H9 (cell line): ENCODE data around the gene TSPAN17. TPM values are rescaled to one million over a fixed set of nuclear protein-coding genes. Genes with fewer than 3 reads are reported as not detected.

Experiments used
- DNase-seq: peaks from one replicate; pipeline ENCODE4 v3.0.0-alpha.2; 2017
- H2AFZ ChIP-seq: one replicate; pipeline ENCODE4 v1.6.1; 2013; ENCODE audit warnings: mild to moderate bottlenecking, low read length, control low read depth, moderate library complexity
- H2AK5ac ChIP-seq: 2 replicates; pipeline ENCODE4 v1.6.1; 2013; ENCODE audit warnings: low read length, control low read depth, mixed read lengths; ENCODE audit not compliant: insufficient read length
- H2BK120ac ChIP-seq: one replicate; pipeline ENCODE4 v1.6.1; 2013; ENCODE audit warnings: low read depth, mild to moderate bottlenecking, low read length, control low read depth, inconsistent platforms; ENCODE audit not compliant: poor library complexity, severe bottlenecking
- H2BK12ac ChIP-seq: 2 replicates; pipeline ENCODE4 v1.6.1; 2013; ENCODE audit warnings: low read length, control low read depth, mixed read lengths, low read depth; ENCODE audit not compliant: insufficient read length
- H2BK15ac ChIP-seq: 2 replicates; pipeline ENCODE4 v1.6.1; 2013; ENCODE audit warnings: low read depth, low read length, control low read depth
- H2BK20ac ChIP-seq: one replicate; pipeline ENCODE4 v1.6.1; 2013; ENCODE audit warnings: low read depth, mild to moderate bottlenecking, low read length, control low read depth, inconsistent platforms; ENCODE audit not compliant: poor library complexity, severe bottlenecking
- H2BK5ac ChIP-seq: 2 replicates; pipeline ENCODE4 v1.6.1; 2013; ENCODE audit warnings: low read length, control low read depth, mixed read lengths; ENCODE audit not compliant: insufficient read length
- H3K14ac ChIP-seq: 2 replicates; pipeline ENCODE4 v1.6.1; 2013; ENCODE audit warnings: low read length, control low read depth; ENCODE audit not compliant: insufficient read depth
- H3K18ac ChIP-seq: 2 replicates; pipeline ENCODE4 v1.6.1; 2013; ENCODE audit warnings: low read depth, mild to moderate bottlenecking, mixed read lengths, low read length, control low read depth; ENCODE audit not compliant: insufficient read length
- H3K23ac ChIP-seq: 2 replicates; pipeline ENCODE4 v1.6.1; 2013; ENCODE audit warnings: low read length, control low read depth, mixed read lengths, low read depth; ENCODE audit not compliant: insufficient read length
- H3K23me2 ChIP-seq: 2 replicates; pipeline ENCODE4 v1.6.1; 2013; ENCODE audit warnings: low read depth, mild to moderate bottlenecking, mixed read lengths, low read length, control low read depth; ENCODE audit not compliant: insufficient read length, poor library complexity, severe bottlenecking
- H3K27ac ChIP-seq: 2 replicates; pipeline ENCODE4 v1.5.1; 2013; ENCODE audit warnings: low read length, control low read depth, mixed read lengths, low read depth; ENCODE audit not compliant: insufficient read length
- H3K27me3 ChIP-seq: 2 replicates; pipeline ENCODE4 v1.6.1; 2013; ENCODE audit warnings: low read length, control low read depth, inconsistent platforms; ENCODE audit not compliant: insufficient read depth
- H3K4ac ChIP-seq: 2 replicates; pipeline ENCODE4 v1.6.1; 2013; ENCODE audit warnings: low read depth, mild to moderate bottlenecking, control low read depth, inconsistent platforms, low read length, moderate library complexity
- H3K4me1 ChIP-seq: 2 replicates; pipeline ENCODE4 v1.6.1; 2013; ENCODE audit warnings: low read length, control low read depth, inconsistent platforms; ENCODE audit not compliant: insufficient read depth
- H3K4me2 ChIP-seq: 2 replicates; pipeline ENCODE4 v1.6.1; 2013; ENCODE audit warnings: low read length, control low read depth, mixed read lengths; ENCODE audit not compliant: insufficient read length, insufficient read depth
- H3K56ac ChIP-seq: 2 replicates; pipeline ENCODE4 v1.6.1; 2013; ENCODE audit warnings: low read depth, mild to moderate bottlenecking, mixed read lengths, low read length, control low read depth; ENCODE audit not compliant: insufficient read length
- H3K79me1 ChIP-seq: 2 replicates; pipeline ENCODE4 v1.6.1; 2013; ENCODE audit warnings: low read depth, mild to moderate bottlenecking, moderate library complexity, low read length, control low read depth, inconsistent platforms; ENCODE audit not compliant: insufficient read depth, poor library complexity, severe bottlenecking
- H3K79me2 ChIP-seq: 2 replicates; pipeline ENCODE4 v1.6.1; 2013; ENCODE audit warnings: low read length, control low read depth, inconsistent platforms; ENCODE audit not compliant: insufficient read depth
- H3K9ac ChIP-seq: 2 replicates; pipeline ENCODE4 v1.6.1; 2013; ENCODE audit warnings: low read length, control low read depth, mixed read lengths; ENCODE audit not compliant: insufficient read length; ENCODE audit errors: extremely low read depth
- H3K9me3 ChIP-seq: one replicate; pipeline ENCODE4 v1.6.1; 2013; ENCODE audit warnings: low read depth, low read length, inconsistent platforms; ENCODE audit not compliant: control insufficient read depth
- H3T11ph ChIP-seq: one replicate; pipeline ENCODE4 v1.6.1; 2013; ENCODE audit warnings: mild to moderate bottlenecking, low read length, control low read depth, inconsistent platforms
- H4K20me1 ChIP-seq: one replicate; pipeline ENCODE4 v1.6.1; 2013; ENCODE audit not compliant: control insufficient read depth, insufficient read length, insufficient read depth
- H4K5ac ChIP-seq: 2 replicates; pipeline ENCODE4 v1.6.1; 2013; ENCODE audit warnings: low read depth, mild to moderate bottlenecking, mixed read lengths, low read length, control low read depth; ENCODE audit not compliant: insufficient read length
- H4K8ac ChIP-seq: replicated peaks from 2 replicates; pipeline ENCODE4 v1.6.1; 2013; ENCODE audit warnings: low read length, control low read depth, mixed read lengths, low read depth; ENCODE audit not compliant: insufficient read length
- H4K91ac ChIP-seq: 2 replicates; pipeline ENCODE4 v1.6.1; 2013; ENCODE audit warnings: low read depth, mild to moderate bottlenecking, moderate library complexity, mixed read lengths, low read length, control low read depth; ENCODE audit not compliant: insufficient read length
- H3K27ac Mint-ChIP-seq, 3 experiments: 2 replicates in 2 of 3; 3 replicates in 1 of 3; pipeline ENCODE4 v1.8.0; 2020 to 2021; ENCODE audit warnings: mixed read lengths in 3 of 3, mild to moderate bottlenecking in 1 of 3, moderate library complexity in 1 of 3
- H3K27me3 Mint-ChIP-seq: 2 replicates; pipeline ENCODE4 v1.8.0; 2021; ENCODE audit warnings: low read depth, mild to moderate bottlenecking, moderate library complexity, mixed read lengths
- H3K36me3 Mint-ChIP-seq, 3 experiments: 2 replicates in 2 of 3; 3 replicates in 1 of 3; pipeline ENCODE4 v1.8.0; 2020 to 2021; ENCODE audit warnings: low read depth in 3 of 3, mixed read lengths in 3 of 3; ENCODE audit not compliant: insufficient read depth in 1 of 3
- H3K4me1 Mint-ChIP-seq, 2 experiments: 2 replicates each; pipeline ENCODE4 v1.8.0; 2020; ENCODE audit warnings: mixed read lengths in 2 of 2
- H3K4me3 Mint-ChIP-seq, 2 experiments: 2 replicates in 1 of 2; 3 replicates in 1 of 2; pipeline ENCODE4 v1.8.0; 2020 to 2021; ENCODE audit warnings: mild to moderate bottlenecking in 2 of 2, mixed read lengths in 2 of 2, moderate library complexity in 1 of 2
- H3K9me3 Mint-ChIP-seq, 2 experiments: 2 replicates in 1 of 2; 3 replicates in 1 of 2; pipeline ENCODE4 v1.8.0; 2020; ENCODE audit warnings: mild to moderate bottlenecking in 2 of 2, mixed read lengths in 2 of 2, moderate library complexity in 1 of 2
- CTCF ChIP-seq: fragments of 200-600 bp; sonication (generic); conservative IDR thresholded peaks from 3 replicates; pipeline ENCODE4 v1.8.0; 2021; ENCODE audit warnings: antibody characterized with exemption, mild to moderate bottlenecking
- WGBS: extraction: QIAGEN DNeasy Blood & Tissue Kit; methylation state at CpG from one replicate; pipeline ENCODE4 v1.1.7; 2013; ENCODE audit warnings: missing lambda C conversion rate, low lambda C conversion rate, mixed read lengths; ENCODE audit not compliant: insufficient read length; ENCODE audit errors: extremely low coverage; 5-methylcytosine and 5-hydroxymethylcytosine counted together
- total RNA-seq: library from RNA; stranded (reverse); gene quantifications from 2 replicates; pipeline ENCODE4 v1.2.1, GENCODE V29; 2021

TSPAN17 gene
- total RNA-seq, 1 experiment from 2014 or later = 46.8 TPM

GRCh38 chr5:176646707-176647029, 616 bp upstream of the TSPAN17 start:
- Histone ChIP-seq H2BK120ac (no peak overlapping the region), H3K18ac (peak overlapping the region; percentile 89), H3K9me3 (no peaks in the 10 kb centered on the region), H3T11ph (no peak overlapping the region), H3K79me1 (peaks cover 8% of the 10 kb centered on the region), H3K4ac (no peak overlapping the region), H3K9ac (no peak overlapping the region), H2BK5ac (no peak overlapping the region), H3K27ac (no peak overlapping the region), H4K91ac (no peak overlapping the region), H3K23me2 (peaks cover 10% of the 10 kb centered on the region), H4K5ac (no peak overlapping the region), H4K8ac (no peak overlapping the region), H3K4me2 (peak overlapping the region; percentile 13), H2BK12ac (no peak overlapping the region), H3K14ac (no peak overlapping the region), H3K4me1 (peaks cover 2% of the 10 kb centered on the region; the same call in 1 of the 2 replicates), H4K20me1 (no peaks in the 10 kb centered on the region), H2AK5ac (no peak overlapping the region), H3K79me2 (no peaks in the 10 kb centered on the region; the same call in 1 of the 2 replicates), H3K27me3 (no peaks in the 10 kb centered on the region), H2BK20ac (no peak overlapping the region), H2BK15ac (no peak overlapping the region), H3K56ac (no peak overlapping the region), H2AFZ (no peak overlapping the region), H3K23ac (no peak overlapping the region)
- no peak for TF ChIP-seq CTCF
- DNase-seq = no peak
- Mint-ChIP-seq H3K4me3 (peak overlapping the region; percentile 58 to 74), H3K27ac (peak overlapping the region; percentile 76 to 97 (median 90); a peak in 5 of 7 replicates), H3K27me3 (peaks cover 6% of the 10 kb centered on the region), H3K9me3 (no peaks in the 10 kb centered on the region; a peak in 1 of 5 replicates), H3K4me1 (peaks cover 56 to 77% of the 10 kb centered on the region in 2 experiments), H3K36me3 (peaks cover 0 to 3% (median 0%) of the 10 kb centered on the region in 3 experiments; a peak in 2 of 7 replicates)
- no CpG with 5 or more reads among the region's 11 CpGs for WGBS
